CMK (cell line): Measurements from ENCODE around the gene AFAP1.

Experiments
- DNase-seq: peaks from one replicate; pipeline ENCODE4 v3.0.0-alpha.2; 2010; ENCODE audit warnings: low read depth

The AFAP1 gene

DNA sequence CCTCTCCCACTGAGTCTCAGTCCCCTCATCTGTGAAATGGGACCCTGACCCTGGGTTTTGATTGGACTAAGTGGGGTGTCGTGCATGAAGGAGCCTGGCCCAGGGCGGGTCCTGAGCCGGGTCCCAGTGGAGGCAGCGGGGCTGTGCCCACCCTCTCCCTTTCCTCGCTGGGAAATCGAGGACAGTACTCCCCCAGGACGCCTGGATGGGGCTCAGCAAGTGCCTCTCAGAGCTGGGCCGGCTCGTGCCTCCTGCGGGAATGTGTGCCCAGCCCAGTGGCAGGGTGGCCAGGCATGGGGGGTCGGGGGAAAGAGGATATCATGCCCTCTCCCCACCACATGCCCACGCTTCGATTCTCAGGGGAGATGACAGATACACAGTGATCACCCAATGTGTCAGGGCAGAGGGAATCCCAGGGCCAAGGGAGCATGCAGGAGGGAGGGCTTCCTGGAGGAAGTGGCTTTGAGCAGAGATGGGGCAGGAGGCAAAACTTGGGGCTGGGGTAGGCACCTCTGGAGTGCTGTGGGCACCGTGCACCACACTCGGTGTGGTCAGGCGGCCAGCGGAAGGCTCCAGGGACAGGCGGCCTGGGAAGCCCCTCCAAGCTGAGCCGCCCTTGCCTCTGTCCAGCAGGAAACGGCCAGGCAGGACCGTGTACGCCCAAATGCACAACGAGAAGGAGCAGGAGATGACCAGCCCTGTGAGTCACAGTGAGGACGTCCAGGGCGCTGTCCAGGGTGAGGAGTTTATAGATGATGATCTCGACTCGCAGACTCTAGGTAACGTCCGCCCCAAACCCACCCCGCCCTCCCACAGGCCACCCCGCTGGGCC, 203.0 kb downstream of the AFAP1 start:
- DNase-seq: no peak

DNA sequence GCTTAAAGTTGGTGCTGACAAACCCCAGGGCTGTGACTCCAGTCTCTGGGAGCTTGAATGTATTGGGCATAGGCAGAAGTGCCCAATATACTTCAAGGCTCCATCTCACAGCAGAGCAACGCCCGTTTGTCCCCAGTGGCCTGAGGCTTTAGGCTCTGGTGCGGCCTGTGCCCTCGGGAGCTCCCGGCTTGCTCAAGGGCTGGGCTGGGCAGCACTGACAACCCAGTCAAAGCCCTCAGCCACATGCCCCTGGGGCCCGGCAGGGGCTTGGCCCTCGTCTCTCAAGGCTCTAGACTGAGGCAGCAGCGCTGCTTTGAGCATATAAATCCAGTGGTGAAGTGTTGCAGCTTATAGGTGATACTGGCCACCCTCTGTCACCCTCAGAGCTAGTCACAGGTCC, 203.7 kb downstream of the AFAP1 start:
- no peak for DNase-seq

DNA sequence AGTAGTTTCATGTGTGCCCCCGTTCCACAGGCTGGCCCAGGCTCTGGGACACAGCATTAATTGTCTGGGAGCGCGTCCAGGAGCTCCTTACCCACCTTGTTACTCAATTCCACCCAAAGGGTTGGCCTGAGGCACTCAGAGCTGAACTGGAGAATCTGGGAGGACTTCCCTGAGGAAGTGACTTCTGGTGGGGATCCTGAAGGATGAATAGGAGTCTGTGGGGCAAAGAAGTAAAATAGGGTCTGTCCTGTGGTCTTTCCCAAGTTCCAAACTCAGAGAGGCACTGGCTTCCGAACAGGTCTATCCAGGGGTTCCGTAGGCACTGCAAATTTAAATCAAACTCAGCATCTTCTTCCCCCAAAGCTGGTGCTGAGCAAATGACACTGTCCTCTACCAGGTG, 204.3 kb downstream of the AFAP1 start:
- no peak for DNase-seq

DNA sequence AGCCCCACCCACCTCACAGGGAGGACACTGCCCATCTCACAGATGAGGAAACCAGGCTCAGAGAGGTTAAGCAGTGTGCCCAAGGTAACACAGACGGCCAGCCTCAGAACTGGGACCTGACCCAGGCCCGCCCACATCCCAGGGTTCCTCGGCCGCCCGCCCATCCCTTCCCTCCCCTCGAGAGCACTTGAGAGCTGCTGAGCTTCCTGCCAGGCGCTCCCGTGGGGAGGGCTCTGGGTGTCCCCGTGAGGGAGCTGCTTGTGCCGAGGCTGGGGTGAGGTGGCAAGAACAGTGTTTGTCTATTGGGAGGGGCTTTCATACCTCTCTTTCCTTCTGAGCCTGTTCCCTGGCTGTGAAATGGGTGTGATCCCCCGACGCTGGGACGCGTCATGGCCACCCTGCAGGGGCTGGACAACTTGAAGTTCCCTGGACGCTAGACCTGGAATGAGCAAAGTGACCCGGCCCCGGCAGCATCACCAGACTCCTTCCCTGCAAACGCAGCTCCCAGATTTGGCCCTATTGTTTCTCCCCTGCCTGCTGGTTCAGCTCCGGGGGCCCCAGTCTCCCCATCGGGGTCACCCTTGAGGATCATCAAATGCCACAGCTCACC, 204.9 kb downstream of the AFAP1 start:
- DNase-seq: no peak

DNA sequence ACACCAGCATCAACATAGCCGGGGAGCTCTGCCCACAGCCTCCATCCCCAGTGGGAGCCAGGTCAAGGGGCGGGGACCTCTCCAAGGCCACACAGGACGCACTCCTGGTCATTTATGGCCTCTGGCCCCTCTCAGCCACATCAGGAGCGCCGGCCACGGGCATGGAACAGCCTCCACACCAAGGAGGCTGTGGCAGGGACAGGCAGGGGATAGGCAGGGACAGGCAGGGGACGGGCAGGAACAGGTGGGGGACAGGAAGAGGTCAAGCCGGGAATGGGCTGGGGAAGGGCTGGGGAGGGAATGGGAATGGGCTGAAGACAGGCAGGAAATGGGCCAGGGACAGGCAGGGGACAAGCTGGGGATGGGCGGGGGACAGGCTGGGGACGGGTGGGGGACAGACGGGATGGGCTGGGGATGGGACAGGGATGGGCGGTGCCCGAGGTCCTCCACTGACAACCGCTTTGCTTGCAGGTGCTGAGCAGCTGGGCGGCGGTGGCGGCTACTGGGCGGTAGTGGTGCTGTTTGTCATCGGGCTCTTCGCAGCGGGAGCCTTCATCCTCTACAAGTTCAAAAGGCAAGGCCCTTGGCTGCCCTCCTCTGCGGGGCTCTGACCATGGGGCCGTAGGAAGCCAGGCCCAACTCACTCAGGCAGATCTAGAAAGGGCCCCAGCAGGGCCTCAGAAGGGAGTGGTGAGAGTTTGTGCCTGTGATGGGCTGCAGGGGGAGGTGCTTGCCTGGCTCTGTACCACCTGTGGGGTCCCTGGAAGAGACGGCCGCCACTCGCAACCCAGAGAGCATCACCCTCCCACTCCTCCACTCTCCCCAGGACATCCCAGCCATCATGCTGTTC, 205.6 kb downstream of the AFAP1 start:
- DNase-seq: no peak

DNA sequence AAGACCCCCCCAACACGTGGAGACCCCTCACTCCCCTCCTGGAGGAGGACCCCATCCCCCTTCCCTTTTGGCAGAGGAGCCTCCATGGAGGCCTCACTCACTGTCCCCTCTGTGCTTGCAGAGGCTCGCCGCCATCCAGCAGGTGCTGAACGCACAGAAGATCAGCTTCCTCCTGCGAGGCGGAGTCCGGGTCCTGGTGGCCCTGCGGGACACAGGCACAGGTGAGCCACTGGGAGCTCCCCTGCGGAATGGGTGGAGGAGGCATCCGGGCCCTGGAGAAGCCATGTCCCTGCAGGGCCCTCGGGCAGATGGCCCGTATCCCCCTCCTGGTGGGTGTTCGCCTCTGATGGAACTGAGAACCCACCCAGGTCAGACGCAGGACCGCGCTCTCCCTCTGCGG, 206.5 kb downstream of the AFAP1 start:
- DNase-seq: no peak

DNA sequence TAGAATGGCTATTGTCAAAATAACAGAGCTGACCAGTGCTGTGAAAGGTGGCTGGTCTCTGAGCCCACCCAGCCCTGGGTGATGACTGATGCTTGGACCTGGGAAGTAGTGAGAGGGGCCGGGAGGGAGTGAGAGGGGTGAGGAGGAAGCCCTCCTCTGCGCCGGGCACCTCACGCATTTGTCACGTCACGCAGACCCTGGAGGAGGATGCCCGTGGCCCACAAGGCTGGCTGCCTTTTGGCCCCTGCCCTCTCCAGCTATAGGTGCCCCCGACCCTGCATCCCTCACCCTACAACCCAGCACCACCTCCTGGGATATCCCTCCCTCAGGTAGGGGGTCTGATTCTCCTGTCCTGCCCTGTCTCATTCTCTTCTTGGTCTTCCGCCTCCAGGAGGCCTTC, 207.4 kb downstream of the AFAP1 start:
- no peak for DNase-seq

DNA sequence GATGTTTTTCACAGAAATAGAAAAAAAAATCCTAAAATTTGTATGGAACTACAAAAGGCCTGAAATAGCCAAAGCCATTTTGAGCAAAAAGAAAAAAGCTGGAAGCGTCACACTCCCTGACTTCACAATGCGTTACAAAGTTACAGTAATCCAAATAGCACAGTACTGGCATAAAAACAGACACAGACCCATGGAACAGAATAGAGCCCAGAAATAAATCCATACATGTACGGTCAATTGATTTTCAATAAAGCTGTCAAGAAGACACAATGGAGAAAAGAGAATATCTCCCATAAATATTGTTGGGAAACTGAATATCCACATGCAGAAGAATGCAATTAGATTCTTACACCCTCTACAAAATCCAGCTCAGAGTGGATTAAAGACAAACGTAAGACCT, 208.2 kb downstream of the AFAP1 start:
- DNase-seq: no peak

DNA sequence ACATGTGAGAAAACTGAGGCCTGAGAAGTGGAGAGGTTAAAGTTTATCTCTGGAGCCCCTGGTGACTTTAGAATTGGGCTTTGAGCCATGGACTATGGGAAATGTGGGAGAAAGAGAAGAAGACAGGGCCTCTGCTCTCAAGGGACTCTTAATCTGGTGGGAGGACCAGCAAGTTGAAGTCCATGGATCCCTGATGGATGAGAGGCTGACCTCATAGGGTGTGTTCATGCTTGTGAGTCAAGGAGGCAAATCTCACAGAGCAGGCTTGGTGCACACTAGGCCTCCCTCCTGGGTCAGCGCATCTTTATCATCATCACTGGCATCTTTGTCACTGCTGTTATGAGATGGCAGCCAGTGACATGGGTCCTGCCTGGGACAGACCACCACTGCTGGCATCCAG, 211.9 kb downstream of the AFAP1 start:
- DNase-seq: no peak

DNA sequence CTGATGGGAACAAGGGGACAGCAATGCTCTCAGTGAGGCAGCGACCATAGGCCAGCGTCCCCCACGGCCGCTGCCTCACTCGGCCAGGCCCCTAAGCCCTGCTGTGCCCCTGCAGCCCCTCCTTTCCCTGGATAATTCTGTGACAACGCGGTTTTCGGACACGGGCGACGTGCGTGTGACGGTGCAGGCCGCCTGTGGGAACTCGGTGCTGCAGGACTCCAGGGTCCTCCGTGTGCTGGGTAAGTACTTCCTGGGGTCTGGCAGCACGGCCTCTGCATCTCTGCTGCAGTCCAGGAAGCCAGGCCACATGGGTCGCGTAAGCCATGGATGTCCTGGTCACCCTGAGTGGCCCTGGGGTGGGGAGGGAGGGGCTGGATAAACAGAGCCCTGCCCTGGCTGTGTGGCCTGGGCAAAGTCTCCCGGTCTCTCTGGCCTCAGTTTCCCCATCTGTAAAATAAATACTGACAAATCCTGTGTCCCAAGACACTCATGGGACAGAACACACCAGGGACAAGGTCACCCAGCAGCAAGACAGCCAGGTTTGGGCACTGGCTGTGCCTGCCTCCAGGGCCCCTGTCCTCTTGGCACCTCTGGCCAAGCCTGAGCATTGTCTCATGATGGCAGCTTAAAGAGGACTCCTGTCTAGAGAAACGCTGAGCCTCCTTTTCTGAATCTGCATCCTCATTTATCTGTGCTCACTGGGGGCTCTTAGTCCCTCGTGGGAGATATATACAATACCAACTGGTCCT, 212.8 kb downstream of the AFAP1 start:
- DNase-seq: no peak

DNA sequence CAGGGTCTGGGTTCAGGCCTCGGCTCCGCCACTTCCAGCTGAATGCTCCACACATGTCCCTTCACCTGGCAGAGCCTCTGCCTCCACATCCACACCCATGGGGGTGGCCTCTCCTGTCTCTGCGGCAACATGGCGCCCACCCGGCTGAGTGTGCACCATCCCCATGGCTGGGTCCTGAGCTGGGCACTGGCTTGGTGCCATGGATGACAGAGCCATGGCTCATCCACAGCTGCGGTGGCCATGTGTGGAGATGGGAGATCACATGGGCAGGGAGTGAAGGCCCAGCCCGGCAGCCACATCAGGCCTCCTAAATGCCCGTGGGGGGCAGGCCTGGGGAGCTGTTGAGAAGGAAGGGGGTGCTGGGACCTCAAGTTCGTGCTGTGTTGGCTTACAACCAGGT, 213.7 kb downstream of the AFAP1 start:
- DNase-seq: no peak

DNA sequence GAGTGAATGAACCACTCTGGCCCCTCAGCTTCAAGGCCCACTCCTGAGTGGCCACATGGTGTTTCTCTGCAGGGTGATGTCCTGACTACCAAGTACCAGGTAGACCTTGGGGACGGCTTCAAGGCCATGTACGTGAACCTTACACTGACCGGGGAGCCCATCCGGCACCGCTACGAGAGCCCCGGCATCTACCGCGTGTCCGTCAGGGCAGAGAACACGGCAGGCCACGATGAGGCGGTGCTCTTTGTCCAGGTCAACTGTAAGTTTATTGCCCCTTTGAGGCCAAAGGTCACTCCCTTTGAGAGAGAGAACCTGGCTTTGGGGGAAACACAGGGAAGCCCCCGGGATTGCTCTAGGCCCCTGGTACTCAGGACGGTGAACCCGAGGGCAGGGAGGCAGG, 216.0 kb downstream of the AFAP1 start:
- DNase-seq: no peak

DNA sequence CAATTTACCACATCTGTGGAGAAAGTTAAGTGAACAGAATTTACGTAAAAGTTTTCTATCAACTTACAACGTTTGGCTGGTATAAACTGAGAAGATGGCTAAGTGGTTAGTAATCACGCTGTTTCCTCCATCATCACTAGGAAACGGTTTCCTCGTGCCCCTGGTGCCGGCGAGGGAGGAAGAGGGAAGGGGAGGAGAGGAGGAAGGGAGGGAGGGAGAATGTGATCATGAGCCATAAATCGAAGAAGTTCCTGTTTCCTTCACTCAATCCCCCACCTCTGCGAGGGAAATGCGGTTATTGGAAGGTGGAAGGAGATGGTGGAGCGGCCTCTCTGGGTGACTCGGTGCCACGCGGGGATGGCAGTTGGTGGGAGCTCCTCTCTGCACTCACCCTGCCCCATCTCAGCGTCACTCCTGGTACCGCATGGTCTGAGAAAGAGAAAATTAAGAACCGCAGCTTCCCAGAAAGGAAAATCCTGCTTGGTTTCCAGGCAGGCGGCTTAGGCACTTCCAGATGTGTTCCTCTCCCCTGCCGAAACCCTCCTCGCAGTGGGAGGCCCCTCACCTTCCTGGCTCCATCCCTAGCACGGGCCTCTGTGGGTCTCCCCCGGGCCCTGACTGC, 216.8 kb downstream of the AFAP1 start:
- no peak for DNase-seq

DNA sequence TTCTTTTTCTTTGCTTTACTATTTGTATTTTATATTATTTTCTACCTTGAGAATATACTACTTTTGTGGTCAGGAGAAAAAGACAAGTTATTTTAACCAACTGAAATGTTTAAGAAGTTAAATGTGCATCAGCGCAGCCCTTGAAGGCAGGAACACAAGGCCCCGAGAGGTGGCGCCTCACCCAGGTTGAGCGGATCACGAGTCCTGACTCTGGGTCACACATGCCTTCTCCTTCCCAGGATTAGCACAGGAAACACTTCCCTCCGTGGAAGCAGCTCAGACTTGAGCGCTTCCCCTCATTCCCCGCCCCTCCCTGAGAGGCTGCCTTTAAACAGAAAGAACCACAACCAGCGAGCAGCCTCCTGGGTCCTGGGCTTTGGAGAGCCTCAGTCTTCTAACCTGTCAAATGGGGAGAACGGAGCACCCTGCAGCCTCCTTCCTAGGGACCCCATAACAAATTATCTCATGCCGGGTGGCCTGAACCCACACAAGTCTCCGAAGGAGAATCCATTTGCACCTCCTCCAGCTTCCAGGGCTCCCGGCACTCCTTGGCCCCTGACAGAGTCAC, 217.6 kb downstream of the AFAP1 start:
- DNase-seq: no peak

DNA sequence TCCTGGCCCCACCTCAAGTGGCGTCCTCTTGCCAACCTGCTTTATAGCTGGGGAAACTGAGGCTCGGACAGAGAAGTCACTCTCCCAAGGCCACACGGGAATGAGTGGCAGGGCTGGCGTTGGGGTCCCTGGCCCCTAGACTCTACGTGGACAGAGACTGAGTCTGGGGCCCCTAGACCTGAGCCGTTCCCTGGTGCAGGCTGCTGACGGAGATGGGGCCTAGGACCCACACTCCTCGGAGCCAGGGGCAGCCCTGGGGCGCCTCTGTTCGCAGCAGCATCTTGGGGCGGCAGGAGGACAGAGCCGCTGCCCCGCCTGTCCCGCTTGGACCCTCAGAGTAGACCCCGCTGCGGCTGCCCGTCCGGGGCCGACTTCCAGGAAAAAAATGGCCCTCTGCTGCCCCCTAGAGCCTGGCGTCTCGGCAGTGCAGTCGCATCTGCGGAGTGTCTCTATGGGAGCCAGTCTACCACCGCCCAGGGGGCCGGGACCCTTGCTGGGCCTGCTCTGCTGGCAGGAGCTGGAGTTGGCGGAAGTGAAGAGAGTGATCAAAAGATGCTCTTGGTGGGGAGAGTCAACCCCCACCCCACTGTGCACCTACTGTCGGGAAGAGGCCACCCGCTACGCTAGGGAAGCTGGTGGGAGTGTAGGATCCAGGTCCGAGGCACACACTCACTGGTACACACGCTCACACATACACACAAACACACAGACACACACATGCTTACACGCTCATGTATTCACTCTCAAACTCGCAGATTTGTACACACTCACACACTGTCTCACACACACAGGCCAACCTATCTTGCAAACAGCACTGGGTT, 220.1 kb downstream of the AFAP1 start:
- DNase-seq: peak; percentile 7

DNA sequence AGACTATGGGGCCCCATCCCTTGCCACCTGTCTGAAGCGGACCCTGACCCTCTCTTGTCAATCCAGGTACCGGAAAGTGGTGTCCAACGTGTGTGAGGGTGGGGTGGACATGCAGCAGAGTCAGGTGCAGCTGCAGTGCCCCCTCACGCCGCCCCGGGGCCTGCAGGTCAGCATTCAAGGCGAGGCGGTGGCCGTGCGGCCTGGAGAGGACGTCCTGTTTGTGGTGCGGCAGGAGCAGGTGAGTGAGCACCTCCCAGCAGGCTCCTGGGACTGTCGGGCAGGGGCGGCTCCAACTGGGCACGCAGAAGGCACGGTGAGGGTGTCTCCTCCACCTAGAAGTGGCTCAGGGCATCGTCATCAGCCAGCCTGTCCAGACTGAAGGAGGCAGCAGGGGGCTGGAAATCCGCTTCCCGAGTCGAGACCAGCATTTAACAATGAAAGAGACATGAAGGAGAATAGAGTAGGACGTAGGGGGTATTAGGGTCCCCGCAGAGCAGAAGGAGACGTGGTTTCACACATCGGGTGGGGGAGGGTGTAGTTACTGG, 221.6 kb downstream of the AFAP1 start:
- no peak for DNase-seq

DNA sequence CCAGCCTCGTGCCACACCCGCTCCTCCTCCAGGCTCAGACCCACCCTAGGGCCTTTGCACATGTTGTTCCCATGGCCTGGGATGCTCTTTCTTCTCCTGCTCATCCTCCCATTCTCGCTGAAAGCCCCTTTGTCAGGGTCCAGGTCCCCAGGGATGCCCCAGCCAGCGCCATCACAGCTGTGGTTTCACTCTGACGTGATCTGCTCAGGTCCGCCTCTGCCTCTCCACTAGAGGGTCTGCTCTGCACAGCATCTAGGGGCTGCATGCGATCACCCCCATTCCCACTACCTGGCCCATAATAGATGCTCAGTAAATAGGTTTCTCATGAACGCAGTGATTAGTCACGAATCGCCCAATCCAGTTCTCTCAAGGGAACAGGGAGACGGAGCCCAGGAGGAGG, 222.5 kb downstream of the AFAP1 start:
- no peak for DNase-seq

DNA sequence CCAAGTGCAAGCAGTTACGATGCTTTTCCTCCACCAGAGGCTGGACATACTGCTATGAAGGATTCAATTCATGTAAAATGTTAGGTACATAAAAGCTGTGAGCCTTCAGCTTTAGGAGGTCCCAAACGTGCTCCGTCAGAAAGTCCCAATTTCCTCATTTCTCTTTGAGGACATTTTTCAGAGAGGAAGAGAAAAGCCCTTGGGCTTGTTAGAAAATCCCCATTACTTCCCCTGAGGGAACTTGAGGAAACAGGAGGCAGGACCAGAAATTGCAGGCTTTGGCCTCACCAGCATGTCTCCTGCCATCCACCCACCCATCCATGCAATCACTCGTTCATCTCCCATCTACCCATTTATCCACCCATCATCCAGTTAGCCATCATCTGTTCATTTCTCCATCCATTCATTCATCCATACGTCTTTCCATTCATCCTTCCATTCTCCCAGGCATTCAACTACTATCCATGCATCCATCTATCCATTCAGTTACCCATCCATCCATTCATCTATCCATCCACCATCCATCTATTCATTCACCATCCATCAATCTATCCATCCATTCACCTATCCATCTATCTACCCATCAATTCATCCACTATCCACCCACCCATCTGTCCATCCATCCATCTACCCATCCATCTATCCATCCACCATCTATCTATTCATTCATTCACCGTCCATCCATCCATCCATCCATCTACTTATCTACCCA, 223.5 kb downstream of the AFAP1 start:
- DNase-seq: no peak

DNA sequence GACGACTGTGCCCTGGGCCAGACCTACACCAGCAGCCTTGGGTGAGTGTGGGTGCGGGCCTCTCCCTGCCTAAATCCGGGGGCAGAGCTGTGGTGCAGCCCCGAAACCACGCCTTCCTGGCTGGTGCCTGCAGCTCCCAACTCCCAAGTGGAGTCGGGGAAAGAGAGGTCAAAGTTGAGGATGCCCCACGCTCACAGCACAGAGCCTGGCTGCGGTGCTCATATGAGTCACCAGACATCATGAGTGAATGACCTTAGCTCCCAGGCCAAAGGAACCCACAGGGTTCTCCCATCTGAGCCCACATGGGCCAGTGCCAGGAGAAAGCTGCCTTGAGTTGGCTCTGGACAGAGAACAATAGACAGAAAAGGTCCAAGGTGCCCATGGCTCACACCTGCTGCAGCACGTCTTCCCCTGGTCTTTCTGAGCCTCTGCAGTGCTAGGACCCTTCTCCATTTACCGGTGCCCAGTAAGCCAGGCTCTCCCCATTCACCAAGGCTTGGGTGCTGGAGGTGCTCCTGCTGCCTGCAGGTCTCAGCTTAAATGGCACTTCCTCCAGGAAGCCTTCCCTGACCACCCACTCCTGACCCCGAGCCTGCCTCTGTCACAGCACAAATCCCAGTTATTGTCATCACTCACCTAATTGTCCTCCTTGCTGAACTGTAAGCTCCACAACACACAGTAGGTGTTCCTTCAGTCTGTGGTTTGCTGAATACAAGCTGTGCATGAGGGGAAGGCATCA, 224.2 kb downstream of the AFAP1 start:
- DNase-seq: no peak
